ENCODE data around the gene COL19A1.

COL19A1 gene

GRCh38 chr6:70241031-70241430 is 374.7 kb downstream of the COL19A1 start:
- no peak for DNase-seq

GRCh38 chr6:70241991-70242420 is 375.6 kb downstream of the COL19A1 start:
- DNase-seq: no peak

GRCh38 chr6:70246118-70246517 is 379.8 kb downstream of the COL19A1 start:
- DNase-seq: no peak

GRCh38 chr6:70252604-70253003 is 386.2 kb downstream of the COL19A1 start:
- DNase-seq: no peak

- DNase-seq: no peak
These were observed 387.6 kb downstream of the COL19A1 start for GRCh38 chr6:70253923-70254322.

GRCh38 chr6:70254784-70255183 is 388.4 kb downstream of the COL19A1 start:
- DNase-seq: no peak

GRCh38 chr6:70257768-70258273 is 391.5 kb downstream of the COL19A1 start:
- DNase-seq: no peak

- DNase-seq: no peak
These were observed 392.1 kb downstream of the COL19A1 start for GRCh38 chr6:70258483-70258882.
